GM19035 (cell line): ENCODE measurements around the gene IRF7.
"Not testable (repeated sequence)": the region's sequence is repeated elsewhere in the genome, so short reads cannot be mapped to it uniquely, and the experiment has no call there.

Source experiments
- ATAC-seq: cut with Tn5 transposase; IDR thresholded peaks from one replicate; pipeline ENCODE4 v1.9.1; 2021; ENCODE audit not compliant: unreplicated experiment

Gene IRF7

GRCh38 chr11:615504-616319 is at the start of gene IRF7:
TSS of gene IRF7 (minus strand) at chr11:615950. CDS start at chr11:615364, 586 bp downstream.
- ATAC-seq = peak; percentile 81

DNA sequence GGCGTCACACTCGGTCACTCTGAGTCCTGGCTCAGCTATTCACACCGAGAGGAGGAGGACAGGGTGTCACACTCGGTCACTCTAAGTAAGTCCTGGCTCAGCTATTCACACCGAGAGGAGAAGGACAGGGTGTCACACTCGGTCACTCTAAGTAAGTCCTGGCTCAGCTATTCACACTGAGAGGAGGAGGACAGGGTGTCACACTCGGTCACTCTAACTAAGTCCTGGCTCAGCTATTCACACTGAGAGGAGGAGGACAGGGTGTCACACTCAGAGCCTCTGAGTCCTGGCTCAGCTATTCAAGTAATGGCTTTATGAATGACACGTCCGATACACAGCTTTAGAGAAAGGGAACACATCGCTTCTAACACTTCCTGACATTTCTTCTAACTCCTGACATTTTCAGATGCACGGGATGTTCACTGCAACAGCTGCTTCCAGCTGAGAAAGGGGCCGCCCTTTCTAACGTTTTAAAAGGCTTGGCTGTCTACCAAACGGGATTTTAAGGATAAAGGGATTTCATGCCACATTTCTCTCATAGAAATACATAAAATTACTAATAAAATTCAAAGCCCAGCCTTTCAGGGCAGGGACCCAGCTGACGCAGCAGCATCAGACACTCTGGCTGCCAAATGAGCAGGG is 49.4 kb upstream of the IRF7 start:
- no peak for ATAC-seq

DNA sequence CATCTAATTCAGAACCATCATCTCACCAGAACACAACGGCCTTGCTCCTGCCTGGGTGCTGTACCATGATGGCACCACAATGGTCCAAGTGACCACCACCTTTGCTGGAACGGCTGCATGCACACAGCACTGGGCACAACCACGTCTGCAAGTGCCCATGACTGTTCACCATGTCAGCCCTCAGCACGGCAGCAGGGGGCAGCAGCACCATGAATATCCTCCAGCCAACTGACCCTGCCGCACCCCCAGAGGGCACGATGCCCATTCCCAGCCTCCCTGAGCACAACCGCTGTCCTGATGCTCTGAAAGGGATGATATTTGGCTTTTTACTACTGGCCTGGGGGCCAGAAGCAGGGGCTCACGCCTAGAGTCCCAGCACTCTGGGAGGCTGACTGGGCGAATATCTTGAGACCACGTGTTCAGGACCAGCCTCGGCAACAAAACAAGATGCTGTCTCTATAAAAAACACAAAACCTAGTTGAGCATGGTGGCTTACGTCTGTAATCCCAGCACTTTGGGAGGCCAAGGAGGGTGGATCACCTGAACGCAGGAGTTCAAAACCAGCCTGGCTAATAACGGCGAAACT is 47.0 kb upstream of the IRF7 start:
- ATAC-seq = no peak

DNA sequence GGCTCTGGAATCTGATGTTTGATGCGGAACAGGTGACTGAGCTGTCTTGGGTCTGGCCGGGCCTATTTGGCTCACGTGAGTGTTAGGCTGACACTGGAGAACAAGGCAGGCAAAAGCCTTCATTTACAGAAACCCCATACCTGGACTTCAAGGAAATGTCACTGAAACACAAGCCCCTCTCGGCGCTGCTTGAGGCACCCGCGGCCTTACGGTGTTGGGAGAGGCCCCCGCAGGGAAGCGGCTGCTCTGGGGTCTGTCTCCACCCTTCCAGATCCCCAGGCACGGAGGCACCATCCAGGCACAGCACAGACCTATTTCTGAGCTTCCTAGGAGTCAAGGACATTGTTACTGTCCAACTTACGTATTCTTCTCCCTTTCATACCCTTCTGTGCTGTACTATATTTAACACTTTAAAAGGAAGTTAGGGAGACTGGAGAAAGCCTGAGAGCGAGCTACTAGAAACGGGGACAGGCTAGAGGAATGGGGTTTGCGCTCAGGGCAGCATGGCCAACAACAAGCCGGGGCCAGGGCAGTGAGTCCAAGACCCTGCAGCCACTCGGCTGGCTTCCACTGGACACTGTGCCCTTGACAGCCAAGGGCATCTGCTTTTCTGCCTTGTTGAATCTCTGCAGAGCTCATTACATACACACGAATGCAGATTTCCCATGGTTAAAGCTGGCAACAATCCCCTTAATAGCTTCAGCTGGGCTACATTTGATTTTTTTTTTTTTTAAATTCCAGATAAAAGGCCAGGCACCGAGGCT is 45.1 kb upstream of the IRF7 start:
- no peak for ATAC-seq

GRCh38 chr11:660281-660680 is 44.5 kb upstream of the IRF7 start:
- no peak for ATAC-seq

DNA sequence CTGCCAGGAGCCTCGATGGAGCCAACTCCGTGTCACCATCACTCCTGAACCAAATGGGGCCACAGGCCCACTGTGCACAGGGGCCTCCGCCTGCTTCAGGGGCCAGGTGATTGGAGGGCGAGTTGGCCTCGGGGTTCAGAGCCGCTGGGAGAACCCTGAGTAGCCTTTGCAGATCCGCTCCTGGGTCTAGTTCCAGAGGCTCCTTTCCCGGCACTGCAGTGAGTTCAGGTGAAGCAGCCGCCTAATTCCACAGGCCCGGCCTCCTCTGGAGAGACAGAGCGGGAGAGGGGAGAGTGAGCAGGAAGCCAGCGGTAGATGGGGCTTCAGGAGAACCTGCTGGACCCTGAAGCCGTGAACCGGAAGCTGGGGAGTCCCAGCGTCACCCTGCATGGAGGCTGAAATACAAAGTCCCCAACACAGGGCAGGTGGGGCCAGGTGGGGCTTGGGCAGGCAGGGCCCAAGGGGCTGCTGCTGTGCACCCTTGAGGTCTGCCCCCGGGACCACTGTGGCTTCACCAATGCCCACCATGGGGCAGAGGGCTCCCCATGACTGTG is 43.9 kb upstream of the IRF7 start:
- ATAC-seq = no peak

- no peak for ATAC-seq
Measured at GRCh38 chr11:657691-658126, 42.0 kb upstream of the IRF7 start.

DNA sequence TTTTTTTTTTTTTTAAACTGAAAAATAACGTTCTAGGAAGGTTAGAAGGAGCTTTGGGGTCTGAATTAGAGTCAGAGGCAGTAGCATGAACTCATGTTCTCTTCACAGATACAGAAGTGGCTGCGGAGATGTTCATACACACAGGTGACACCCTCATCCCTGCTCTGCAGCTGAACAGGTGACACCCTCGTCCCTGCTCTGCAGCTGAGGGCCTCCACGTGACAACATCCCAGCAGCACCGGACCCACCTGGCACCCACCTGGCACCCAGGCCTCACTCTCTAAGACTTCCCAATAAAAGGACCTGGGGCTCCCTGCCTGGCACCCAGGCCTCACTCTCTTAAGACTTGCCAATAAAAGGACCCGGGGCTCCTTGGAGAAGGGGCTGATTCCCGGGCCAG is 41.1 kb upstream of the IRF7 start:
- ATAC-seq = no peak

DNA sequence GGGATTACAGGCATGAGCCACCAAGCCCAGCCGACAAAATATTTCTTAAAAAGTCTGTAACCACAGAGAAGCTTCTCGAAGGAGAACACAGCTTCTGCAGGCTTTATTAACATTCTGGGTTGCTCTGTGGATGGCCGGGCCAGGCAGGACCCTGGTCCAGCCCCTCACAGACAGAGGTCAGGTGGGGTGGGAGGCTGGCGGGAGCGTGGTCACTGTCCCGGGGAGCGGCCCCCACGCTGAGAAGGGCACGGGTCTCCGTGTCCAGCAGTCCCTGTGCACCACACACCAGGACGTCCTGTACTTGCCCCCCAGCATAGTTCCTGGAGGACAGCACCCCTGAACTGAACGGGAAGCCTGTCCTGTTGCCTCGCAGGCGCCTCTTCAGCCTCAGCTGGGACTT is 40.7 kb upstream of the IRF7 start:
- ATAC-seq = no peak

DNA sequence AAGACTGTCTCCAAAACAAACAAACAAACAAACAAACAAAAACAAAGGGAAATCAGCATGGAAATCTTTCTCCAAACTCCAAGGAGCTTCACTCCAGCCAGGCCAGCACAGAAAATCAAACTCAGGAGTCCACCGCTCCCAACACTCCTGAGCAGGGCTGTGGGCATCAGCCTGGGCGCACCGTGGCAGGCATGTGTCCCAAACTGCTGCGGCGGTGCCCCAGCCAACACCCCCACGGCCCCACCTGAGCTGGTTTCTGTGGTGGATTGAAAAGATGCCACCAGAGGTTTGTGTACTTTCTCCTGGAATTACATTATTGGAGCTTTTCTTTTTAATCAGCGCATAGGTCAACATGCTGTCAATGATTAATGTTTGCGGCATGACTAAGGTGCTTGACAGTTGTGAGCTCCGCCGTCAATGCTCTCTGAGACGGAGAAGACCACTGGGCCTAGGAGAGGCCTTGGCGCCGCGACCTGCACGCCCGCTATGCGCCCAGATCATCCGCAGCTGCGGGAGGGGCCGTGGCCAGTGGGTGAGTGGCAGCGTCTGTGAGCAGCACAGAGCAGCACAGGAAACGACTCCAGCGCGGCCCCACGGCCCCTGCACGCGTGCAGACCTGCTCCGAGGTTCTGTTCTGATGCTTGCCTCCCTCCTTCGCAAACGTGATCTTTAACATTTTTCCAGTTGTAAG is 39.4 kb upstream of the IRF7 start:
- ATAC-seq = no peak

- ATAC-seq = not testable (repeated sequence)
Measured at GRCh38 chr11:654444-654843, 38.7 kb upstream of the IRF7 start.

DNA sequence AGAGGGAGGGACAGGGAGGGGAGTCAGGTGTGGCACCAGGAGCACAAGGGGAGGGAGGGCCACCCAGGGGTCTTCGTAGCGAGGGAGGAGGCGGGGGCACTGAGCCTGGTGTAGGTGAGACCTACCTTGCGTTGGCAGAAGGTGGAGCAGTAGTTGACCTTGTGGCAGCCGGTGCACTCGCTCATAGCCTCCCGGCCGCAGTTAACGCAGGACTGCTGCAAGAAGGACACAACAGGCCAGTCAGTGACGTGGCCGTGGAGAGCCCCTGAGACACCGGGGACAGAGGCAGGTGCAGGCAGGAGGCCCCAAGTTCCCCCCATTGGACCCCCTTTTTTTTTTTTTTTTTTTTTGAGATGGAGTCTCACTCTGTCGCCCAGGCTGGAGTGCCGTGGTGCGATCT is 38.1 kb upstream of the IRF7 start:
- ATAC-seq = no peak

DNA sequence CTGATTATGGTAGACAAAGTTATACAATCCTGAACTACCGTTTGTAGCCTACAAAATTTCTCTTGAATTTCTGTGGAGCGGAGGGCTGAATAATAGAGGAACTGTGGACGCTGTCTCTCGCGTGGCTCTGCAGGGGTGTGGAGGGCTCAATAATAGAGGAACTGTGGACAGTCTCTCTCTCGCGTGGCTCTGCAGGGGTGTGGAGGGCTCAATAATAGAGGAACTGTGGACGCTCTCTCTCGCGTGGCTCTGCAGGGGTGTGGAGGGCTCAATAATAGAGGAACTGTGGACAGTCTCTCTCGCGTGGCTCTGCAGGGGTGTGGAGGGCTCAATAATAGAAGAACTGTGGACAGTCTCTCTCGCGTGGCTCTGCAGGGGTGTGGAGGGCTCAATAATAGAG is 37.4 kb upstream of the IRF7 start:
- not testable (repeated sequence) for ATAC-seq

- ATAC-seq = no peak
Measured at GRCh38 chr11:650482-650881, 34.7 kb upstream of the IRF7 start.

- not testable (repeated sequence) for ATAC-seq
Measured at GRCh38 chr11:647672-648158, 32.0 kb upstream of the IRF7 start.

- no peak for ATAC-seq
Measured at GRCh38 chr11:646214-646613, 30.5 kb upstream of the IRF7 start.

GRCh38 chr11:645536-645935 is 29.8 kb upstream of the IRF7 start:
- no peak for ATAC-seq

GRCh38 chr11:643849-644738 is 28.3 kb upstream of the IRF7 start:
- no peak for ATAC-seq

- no peak for ATAC-seq
Measured at GRCh38 chr11:643366-643765, 27.6 kb upstream of the IRF7 start.
